LNCaP clone FGC (cell line): ENCODE results near the gene WRAP53.

Source experiments
- DNase-seq: peaks from one replicate; pipeline ENCODE4 v3.0.0-alpha.2; 2011; ENCODE audit warnings: low read depth
- H3K4me3 ChIP-seq: 2 replicates; pipeline ENCODE4 v1.5.1; 2011; ENCODE audit warnings: mild to moderate bottlenecking, low read depth, low read length, control low read depth
- TF ChIP-seq, protein P1 (sequence below): IDR thresholded peaks from 2 replicates; pipeline ENCODE4 v1.5.1; 2012; ENCODE audit warnings: mild to moderate bottlenecking; ENCODE audit not compliant: control insufficient read depth, insufficient read depth; ENCODE audit errors: extremely low read depth

WRAP53 gene

DNA sequence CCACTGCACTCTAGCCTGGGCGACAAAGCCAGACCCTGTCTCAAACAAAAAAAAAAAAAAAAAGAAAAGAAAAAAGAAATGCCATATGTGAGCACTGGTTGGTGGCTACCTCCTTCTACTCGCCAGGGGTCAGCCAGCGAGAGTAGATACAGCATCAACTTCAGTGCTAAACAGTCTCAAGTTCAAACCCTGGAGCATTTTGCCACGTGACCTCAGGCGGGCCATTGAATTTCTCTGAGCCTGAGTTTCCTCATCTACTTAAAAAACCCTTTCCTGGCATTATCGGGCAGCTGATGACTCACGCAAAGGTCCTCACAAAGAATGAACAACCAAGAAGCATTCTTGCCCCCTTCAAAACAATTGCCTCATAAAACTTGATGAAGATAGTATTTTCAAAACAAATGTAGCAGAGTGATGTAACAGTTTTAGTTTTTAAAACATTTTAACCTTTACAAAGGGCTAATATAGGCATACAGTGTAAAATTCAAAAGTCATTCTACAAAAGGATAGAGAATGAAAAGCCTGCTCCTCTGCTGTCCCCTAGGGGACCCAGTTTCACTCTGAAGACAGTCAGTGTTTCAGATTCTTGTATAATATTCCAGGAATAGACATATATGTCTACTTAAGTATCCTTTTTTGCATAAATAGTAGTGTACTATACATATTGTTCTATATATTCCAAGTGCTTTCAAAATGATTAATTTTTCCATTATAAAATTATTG lies 57.6 kb downstream of the WRAP53 start:
- H3K4me3 ChIP-seq: no peak overlapping the region
- DNase-seq: no peak
- TF ChIP-seq, protein P1, sequence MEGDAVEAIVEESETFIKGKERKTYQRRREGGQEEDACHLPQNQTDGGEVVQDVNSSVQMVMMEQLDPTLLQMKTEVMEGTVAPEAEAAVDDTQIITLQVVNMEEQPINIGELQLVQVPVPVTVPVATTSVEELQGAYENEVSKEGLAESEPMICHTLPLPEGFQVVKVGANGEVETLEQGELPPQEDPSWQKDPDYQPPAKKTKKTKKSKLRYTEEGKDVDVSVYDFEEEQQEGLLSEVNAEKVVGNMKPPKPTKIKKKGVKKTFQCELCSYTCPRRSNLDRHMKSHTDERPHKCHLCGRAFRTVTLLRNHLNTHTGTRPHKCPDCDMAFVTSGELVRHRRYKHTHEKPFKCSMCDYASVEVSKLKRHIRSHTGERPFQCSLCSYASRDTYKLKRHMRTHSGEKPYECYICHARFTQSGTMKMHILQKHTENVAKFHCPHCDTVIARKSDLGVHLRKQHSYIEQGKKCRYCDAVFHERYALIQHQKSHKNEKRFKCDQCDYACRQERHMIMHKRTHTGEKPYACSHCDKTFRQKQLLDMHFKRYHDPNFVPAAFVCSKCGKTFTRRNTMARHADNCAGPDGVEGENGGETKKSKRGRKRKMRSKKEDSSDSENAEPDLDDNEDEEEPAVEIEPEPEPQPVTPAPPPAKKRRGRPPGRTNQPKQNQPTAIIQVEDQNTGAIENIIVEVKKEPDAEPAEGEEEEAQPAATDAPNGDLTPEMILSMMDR: no peak

DNA sequence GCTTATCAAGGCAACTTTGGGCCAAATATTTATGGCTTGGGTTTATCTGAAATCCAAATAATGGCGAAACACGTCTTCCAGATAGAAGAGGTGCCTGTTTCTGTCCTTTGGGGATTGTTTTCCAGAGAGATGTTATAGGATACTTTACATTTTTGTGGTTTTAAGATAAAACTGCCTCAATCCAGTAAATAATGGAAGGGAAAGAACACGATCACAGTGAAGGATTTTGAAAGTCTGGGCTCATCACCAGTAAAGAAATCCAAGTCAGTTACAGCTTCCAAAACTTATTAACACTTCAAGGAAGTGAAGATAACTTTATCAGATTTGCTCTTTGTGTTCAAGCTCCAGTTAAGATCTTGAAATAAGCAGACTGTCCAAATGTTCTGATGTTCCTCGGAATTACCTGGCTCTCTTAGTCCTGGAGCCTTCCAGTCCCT lies 59.4 kb downstream of the WRAP53 start:
- TF ChIP-seq, protein P1: no peak
- no peak for DNase-seq
- no peak overlapping the region for H3K4me3 ChIP-seq

DNA sequence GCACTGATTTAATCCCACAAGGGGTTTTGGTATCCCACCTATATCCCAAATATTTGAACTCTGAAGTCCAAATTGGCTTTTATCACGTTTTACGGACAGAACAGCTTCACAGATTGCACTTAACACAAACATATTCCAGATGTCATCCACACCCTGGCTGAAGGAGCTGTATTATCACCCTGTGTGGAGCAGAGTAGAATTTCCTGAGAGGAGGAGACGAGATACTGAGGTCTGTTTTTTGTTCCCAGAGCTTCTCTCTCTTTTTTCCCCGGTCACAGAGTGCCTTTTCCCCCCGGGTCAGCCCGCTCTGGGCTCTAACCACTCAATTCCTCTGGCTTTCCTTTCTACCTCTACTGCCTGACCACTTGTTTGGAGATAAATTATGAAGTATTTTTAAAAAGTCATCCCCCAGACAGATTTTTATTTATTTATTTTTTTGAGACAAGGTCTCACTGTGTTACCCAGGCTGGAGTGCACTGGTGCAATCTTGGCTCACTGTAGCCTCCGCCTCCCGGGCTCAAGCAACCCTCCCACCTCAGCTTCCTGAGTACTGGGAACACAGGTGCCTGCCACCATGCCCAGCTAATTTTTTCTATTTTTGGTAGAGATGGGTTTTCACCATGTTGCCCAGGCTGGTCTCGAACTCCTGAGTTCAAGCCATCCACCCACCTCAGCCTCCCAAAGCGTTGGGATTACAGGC lies 59.9 kb downstream of the WRAP53 start:
- TF ChIP-seq, protein P1: no peak
- H3K4me3 ChIP-seq: no peak overlapping the region
- no peak for DNase-seq

DNA sequence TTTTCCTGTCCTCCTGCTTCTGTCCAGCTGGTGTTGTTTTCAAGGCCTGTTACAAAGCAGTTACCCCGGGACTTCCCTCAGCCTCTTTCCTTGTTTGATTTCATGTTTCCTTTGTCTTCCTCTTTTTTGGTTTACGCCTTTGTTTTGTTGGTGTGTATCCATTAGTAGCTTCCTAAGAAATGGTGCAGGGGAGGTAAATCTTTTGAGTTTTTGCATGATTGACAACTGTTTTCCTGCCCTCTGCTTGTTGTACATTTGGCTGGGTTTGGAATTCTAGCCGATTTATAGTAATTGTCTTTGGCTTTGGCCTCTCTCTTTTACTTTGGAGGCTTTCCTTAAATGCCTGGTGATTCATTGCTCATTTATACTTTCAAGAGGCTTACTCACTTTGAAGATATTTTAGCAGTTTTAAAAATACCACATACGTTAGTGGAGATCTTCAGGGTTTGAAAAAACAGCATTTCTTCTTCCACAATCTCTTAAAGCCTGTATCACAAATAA lies 62.1 kb downstream of the WRAP53 start:
- no peak overlapping the region for H3K4me3 ChIP-seq
- TF ChIP-seq, protein P1: no peak
- no peak for DNase-seq
